Endothelial cell (in vitro differentiated cells): ENCODE measurements around the gene MICU2. TPM values are rescaled to one million over a fixed set of nuclear protein-coding genes. Genes with fewer than 3 reads are reported as not detected.

Experiments
- DNase-seq: peaks from one replicate; pipeline ENCODE4 v3.0.0; 2021; ENCODE audit warnings: low spot score
- H3K27ac Mint-ChIP-seq: one replicate; pipeline ENCODE4 v1.8.0; 2021; ENCODE audit warnings: mixed read lengths, inconsistent platforms; ENCODE audit not compliant: unreplicated experiment
- H3K27me3 Mint-ChIP-seq: one replicate; pipeline ENCODE4 v1.8.0; 2021; ENCODE audit warnings: mild to moderate bottlenecking, moderate library complexity, mixed read lengths, inconsistent platforms; ENCODE audit not compliant: unreplicated experiment
- H3K36me3 Mint-ChIP-seq: one replicate; pipeline ENCODE4 v1.8.0; 2021; ENCODE audit warnings: mild to moderate bottlenecking, low read depth, mixed read lengths, inconsistent platforms; ENCODE audit not compliant: unreplicated experiment
- H3K4me1 Mint-ChIP-seq: one replicate; pipeline ENCODE4 v1.8.0; 2021; ENCODE audit warnings: mild to moderate bottlenecking, mixed read lengths, inconsistent platforms; ENCODE audit not compliant: unreplicated experiment
- H3K4me3 Mint-ChIP-seq: one replicate; pipeline ENCODE4 v1.8.0; 2021; ENCODE audit warnings: mild to moderate bottlenecking, mixed read lengths, inconsistent platforms; ENCODE audit not compliant: unreplicated experiment
- H3K9me3 Mint-ChIP-seq: one replicate; pipeline ENCODE4 v1.8.0; 2021; ENCODE audit warnings: mixed read lengths, inconsistent platforms; ENCODE audit not compliant: unreplicated experiment
- total RNA-seq: library from RNA; stranded (reverse); fragmentation: NEBNext Ultra II Directional; extraction: Animal tissue kit (Norgen Biotek cat#: 25700); gene quantifications from one replicate; pipeline ENCODE4 v1.2.1, GENCODE V29; 2021; ENCODE audit not compliant: unreplicated experiment
- TF ChIP-seq, protein P1 (sequence below): fragments of 200-600 bp; sonication (generic); IDR thresholded peaks from one replicate; pipeline ENCODE4 v1.5.0; 2021; ENCODE audit warnings: antibody characterized with exemption; ENCODE audit not compliant: unreplicated experiment

The MICU2 gene
- total RNA-seq, 1 donor from 2014 or later = 22.3 TPM

DNA sequence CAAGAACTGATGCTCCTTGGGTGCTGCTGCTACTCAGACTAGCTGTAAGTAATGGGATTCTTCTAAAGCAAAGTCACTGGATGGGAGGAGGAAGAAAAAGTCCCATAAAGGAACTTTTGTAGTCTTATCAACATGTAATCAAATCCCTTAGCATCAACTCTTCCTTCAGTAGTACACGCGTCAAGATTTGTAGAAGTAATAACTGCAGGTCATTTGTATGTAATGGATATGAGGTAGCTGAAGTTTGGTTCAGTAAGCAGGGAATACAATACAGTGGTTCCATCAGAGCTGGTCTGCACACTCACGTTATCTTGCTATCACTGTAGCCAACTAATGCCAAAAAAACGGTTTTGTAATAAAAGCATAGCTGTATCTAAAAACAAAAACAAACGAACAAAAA is 72.5 kb downstream of the MICU2 start:
- Mint-ChIP-seq H3K27me3 (no peaks in the 10 kb centered on the region), H3K4me1 (no peaks in the 10 kb centered on the region), H3K27ac (no peak overlapping the region)

DNA sequence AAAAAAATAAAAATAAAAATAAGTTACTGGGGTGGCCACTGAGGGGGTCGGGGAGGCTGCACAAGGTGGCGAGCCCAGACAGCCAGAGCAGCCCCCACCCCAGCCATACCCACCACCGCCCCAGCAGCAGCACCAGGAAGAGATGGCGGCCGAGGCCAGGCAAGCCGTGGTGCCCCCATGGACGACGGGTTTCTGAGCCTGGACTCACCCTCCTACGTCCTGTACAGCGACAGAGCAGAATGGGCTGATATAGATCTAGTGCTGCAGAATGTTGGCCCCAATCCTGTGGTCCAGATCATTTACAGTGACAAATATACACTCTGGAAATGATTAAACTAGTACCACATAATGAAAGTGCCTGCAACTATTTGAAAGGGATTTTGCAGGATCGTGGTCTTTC is 73.3 kb downstream of the MICU2 start:
- TF ChIP-seq, protein P1, sequence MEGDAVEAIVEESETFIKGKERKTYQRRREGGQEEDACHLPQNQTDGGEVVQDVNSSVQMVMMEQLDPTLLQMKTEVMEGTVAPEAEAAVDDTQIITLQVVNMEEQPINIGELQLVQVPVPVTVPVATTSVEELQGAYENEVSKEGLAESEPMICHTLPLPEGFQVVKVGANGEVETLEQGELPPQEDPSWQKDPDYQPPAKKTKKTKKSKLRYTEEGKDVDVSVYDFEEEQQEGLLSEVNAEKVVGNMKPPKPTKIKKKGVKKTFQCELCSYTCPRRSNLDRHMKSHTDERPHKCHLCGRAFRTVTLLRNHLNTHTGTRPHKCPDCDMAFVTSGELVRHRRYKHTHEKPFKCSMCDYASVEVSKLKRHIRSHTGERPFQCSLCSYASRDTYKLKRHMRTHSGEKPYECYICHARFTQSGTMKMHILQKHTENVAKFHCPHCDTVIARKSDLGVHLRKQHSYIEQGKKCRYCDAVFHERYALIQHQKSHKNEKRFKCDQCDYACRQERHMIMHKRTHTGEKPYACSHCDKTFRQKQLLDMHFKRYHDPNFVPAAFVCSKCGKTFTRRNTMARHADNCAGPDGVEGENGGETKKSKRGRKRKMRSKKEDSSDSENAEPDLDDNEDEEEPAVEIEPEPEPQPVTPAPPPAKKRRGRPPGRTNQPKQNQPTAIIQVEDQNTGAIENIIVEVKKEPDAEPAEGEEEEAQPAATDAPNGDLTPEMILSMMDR = no peak
- Mint-ChIP-seq H3K36me3 (no peaks in the 10 kb centered on the region), H3K27ac (no peak overlapping the region), H3K4me1 (no peaks in the 10 kb centered on the region), H3K27me3 (no peaks in the 10 kb centered on the region), H3K4me3 (no peak overlapping the region), H3K9me3 (no peaks in the 10 kb centered on the region)
- no peak for DNase-seq

More for the DNA sequence above, 72.5 kb downstream of the MICU2 start:
- no peak for DNase-seq
- Mint-ChIP-seq H3K4me3 (no peak overlapping the region), H3K9me3 (no peaks in the 10 kb centered on the region), H3K36me3 (no peaks in the 10 kb centered on the region)
- TF ChIP-seq, protein P1 = no peak

DNA sequence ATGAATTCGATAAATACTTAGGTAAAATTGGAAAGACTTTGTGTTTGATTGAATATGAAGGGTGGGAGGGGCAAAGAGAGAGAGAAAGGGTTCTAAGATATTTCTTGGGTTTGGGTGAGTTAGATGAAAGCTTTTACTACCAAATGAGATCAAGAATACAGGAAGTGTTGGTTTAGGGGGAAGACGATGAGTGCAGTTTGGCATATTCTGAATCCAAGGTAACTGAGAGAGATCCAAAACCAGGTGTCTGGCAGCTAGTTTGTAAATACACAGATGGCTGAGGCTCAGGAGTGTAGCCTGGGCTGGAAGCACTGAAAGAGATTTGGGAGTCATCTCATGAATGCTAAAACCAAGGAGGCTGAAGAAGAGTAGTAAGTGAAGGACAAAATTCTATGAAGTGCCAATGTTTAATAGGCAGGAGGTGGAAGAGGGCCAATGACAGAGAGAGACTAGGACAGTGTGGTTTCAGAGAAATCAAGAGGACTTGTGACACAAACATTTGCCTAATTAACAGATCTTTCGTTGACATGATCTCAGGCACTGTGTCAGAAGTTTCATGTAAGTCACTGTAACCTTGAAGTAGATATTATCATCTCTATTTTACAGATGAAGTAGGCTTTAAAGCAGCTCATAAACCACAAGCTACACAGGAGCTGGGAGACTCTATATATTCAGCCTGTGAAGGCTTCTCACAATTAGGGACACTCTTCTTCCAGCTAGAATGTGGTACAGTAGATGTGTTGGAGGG is 74.7 kb downstream of the MICU2 start:
- Mint-ChIP-seq H3K9me3 (no peaks in the 10 kb centered on the region), H3K4me1 (no peaks in the 10 kb centered on the region), H3K36me3 (no peaks in the 10 kb centered on the region), H3K27me3 (no peaks in the 10 kb centered on the region), H3K27ac (no peak overlapping the region), H3K4me3 (no peak overlapping the region)
- TF ChIP-seq, protein P1 = no peak
- DNase-seq = no peak

DNA sequence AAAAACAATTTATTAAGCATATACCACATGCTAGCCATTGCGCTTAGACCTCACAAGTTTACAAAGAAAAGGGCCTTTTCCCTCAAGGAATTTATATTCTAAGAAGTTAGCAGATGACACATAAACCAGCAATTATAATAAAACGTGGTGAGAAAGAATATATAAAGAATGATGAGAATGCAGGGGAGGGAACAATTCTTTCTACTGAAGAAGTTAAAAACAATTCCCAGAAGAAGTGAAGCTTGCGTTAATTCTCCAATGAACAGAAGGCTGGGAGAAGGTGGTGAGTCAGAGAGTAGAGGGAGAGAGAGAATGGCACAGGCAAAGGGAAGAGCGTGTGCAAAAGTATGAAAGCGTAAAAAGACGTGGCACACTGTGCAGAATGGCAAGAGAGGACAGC is 75.4 kb downstream of the MICU2 start:
- no peak for DNase-seq
- H3K27ac Mint-ChIP-seq = no peak overlapping the region
- TF ChIP-seq, protein P1 = no peak
- H3K9me3 Mint-ChIP-seq = no peaks in the 10 kb centered on the region
- H3K4me1 Mint-ChIP-seq = no peaks in the 10 kb centered on the region
- H3K36me3 Mint-ChIP-seq = no peaks in the 10 kb centered on the region
- H3K4me3 Mint-ChIP-seq = no peak overlapping the region
- no peaks in the 10 kb centered on the region for H3K27me3 Mint-ChIP-seq

DNA sequence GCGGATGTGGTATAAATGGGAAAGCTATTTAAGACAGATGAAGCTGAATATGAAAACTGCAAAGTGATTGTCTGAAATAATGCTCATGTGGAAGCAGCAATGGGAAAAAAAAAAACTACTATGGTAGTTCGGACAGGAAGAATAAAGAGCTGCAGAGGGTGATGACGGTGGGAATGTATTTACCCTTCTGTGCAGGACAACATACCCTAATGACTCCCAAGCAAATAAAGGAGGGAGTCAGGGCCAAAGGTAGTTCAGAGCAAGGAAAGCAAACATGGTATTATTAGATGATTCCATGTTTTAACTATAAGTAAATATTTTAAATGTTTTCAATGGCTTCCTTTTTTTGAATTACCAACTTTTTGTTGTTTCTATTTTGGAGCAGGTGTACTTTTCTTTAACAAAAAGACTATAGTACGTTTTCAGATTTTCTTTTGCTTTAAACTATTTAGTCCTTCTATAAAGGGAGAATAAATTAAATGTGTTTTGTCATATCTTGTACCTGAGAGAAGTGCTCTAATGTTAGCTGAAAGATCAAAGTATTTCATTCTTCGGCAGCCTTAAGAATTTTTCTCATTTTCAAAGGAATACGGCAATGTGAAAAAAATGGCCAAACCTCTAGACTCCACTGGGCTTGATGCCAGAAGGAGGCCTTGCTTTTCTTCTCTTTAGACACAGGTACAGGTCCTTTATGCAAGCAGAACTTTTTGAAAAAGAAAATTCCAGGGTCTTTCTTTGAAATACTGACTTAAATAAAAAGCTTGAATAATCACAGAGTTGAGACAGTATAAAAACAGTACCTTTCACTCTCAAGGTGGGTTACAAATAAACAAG is 77.0 kb downstream of the MICU2 start:
- no peak for DNase-seq
- Mint-ChIP-seq H3K9me3 (no peaks in the 10 kb centered on the region), H3K4me1 (no peaks in the 10 kb centered on the region), H3K27ac (no peak overlapping the region), H3K27me3 (no peaks in the 10 kb centered on the region), H3K36me3 (no peaks in the 10 kb centered on the region), H3K4me3 (no peak overlapping the region)
- TF ChIP-seq, protein P1 = no peak
